GM23338 (cell line): ENCODE data around the gene ZNF446.

Experiments used
- CREB1 ChIP-seq: fragments of 250-450 bp; sonication (Bioruptor Pico); IDR thresholded peaks from 2 replicates; pipeline ENCODE4 v1.5.0; 2020; ENCODE audit warnings: low read depth, mild to moderate bottlenecking, moderate library complexity
- CTCF ChIP-seq, 2 experiments: fragments of 200-600 bp in 1 of 2; sonication (generic) in 1 of 2; conservative IDR thresholded peaks; 2 replicates each; pipeline versions ENCODE4 v1.5.1 to v1.6.1; 2016 to 2017; ENCODE audit warnings: antibody characterized with exemption in 2 of 2, low read depth in 2 of 2, mild to moderate bottlenecking in 2 of 2, moderate library complexity in 1 of 2
- EZH2 ChIP-seq: fragments of 200-600 bp; sonication (generic); IDR thresholded peaks from one replicate; pipeline ENCODE4 v1.8.0; 2017; ENCODE audit warnings: antibody characterized with exemption, mild to moderate bottlenecking, low read depth; ENCODE audit not compliant: unreplicated experiment
- EZH2phosphoT487 ChIP-seq: fragments of 200-600 bp; sonication (generic); IDR thresholded peaks from one replicate; pipeline ENCODE4 v1.8.1; 2018; ENCODE audit warnings: antibody characterized with exemption; ENCODE audit not compliant: unreplicated experiment
- POLR2AphosphoS5 ChIP-seq: IDR thresholded peaks from 2 replicates; pipeline ENCODE4 v1.6.1; 2016; ENCODE audit warnings: antibody characterized with exemption, low read depth
- REST ChIP-seq: IDR thresholded peaks from one replicate; pipeline ENCODE4 v1.6.1; 2018; ENCODE audit warnings: antibody characterized with exemption; ENCODE audit not compliant: unreplicated experiment

GRCh38 chr19:58511353-58512208 is 35.4 kb downstream of the ZNF446 start, which contains the start of gene SLC27A5:
- TF ChIP-seq EZH2phosphoT487, result no peak
- TF ChIP-seq POLR2AphosphoS5, result no peak
- TF ChIP-seq CTCF (conservative IDR thresholded peaks at IDR 0.05; ENCODE audit: low read depth in 2 of 2), result no peak
- no peak for TF ChIP-seq EZH2
- no peak for TF ChIP-seq REST
- TF ChIP-seq CREB1, result no peak
